GM12892 (cell line): ENCODE data around the gene CALCOCO1.

Experiments
- POLR2A ChIP-seq: IDR thresholded peaks from 2 replicates; pipeline ENCODE4 v1.6.1; 2011; ENCODE audit warnings: low read depth, low read length, control low read depth
- POLR2AphosphoS5 ChIP-seq: IDR thresholded peaks from 2 replicates; pipeline ENCODE4 v1.6.1; 2011; ENCODE audit warnings: low read depth, low read length, control low read depth
- TAF1 ChIP-seq: IDR thresholded peaks from 2 replicates; pipeline ENCODE4 v1.6.1; 2011; ENCODE audit warnings: low read depth, mild to moderate bottlenecking, control low read depth, low read length, borderline replicate concordance

- TF ChIP-seq POLR2A (no peak), POLR2AphosphoS5 (no peak), TAF1 (no peak)
Measured at GRCh38 chr12:53686436-53686835, 40.8 kb downstream of the CALCOCO1 start.
